Upper lobe of right lung (tissue), 1 donor: Measurements from ENCODE around the gene MBD4. TPM values are rescaled to one million over a fixed set of nuclear protein-coding genes. Genes with fewer than 3 reads are reported as not detected.

ENCODE experiments used
- ATAC-seq: fragments of 200-7000 bp; cut with Tn5 transposase; one replicate; pipeline ENCODE4 v1.9.1; 2020; ENCODE audit warnings: mild to moderate bottlenecking, moderate library complexity
- DNase-seq: peaks from one replicate; pipeline ENCODE4 v3.0.0-alpha.2; 2020
- H3K27ac ChIP-seq: fragments of 200-600 bp; one replicate; pipeline ENCODE4 v1.8.0; 2022
- H3K27me3 ChIP-seq: fragments of 200-600 bp; one replicate; pipeline ENCODE4 v1.8.0; 2022; ENCODE audit warnings: mild to moderate bottlenecking
- H3K36me3 ChIP-seq: fragments of 200-600 bp; one replicate; pipeline ENCODE4 v1.8.0; 2022
- H3K4me1 ChIP-seq: fragments of 200-600 bp; one replicate; pipeline ENCODE4 v1.8.0; 2022
- H3K4me3 ChIP-seq: fragments of 200-600 bp; one replicate; pipeline ENCODE4 v1.8.0; 2022; ENCODE audit warnings: mild to moderate bottlenecking
- H3K9me3 ChIP-seq: fragments of 200-600 bp; one replicate; pipeline ENCODE4 v1.8.0; 2022
- CTCF ChIP-seq: fragments of 200-600 bp; IDR thresholded peaks from one replicate; pipeline ENCODE4 v1.8.0; 2022; ENCODE audit warnings: antibody characterized with exemption
- intact Hi-C: fragments of 100-400 bp; cut with DNase I; formaldehyde crosslinking; loops from one replicate; pipeline ENCODE4 v1.11.0; 2022
- total RNA-seq: library from RNA; stranded (reverse); fragmentation: NEBNext Ultra II Directional; extraction: Animal tissue kit (Norgen Biotek cat#: 25700); gene quantifications from one replicate; pipeline ENCODE4 v1.2.1, GENCODE V29; 2021
- donor health status: DM: no; HTN: yes; CAD: no; lungs with severe emphysema.

The MBD4 gene
- total RNA-seq, 1 donor from 2014 or later = 36.4 TPM

GRCh38 chr3:129421988-129422745, 17.6 kb downstream of the MBD4 start:
- peaks cover under 1% of the 10 kb centered on the region for H3K4me1 ChIP-seq
- no peaks in the 10 kb centered on the region for H3K27me3 ChIP-seq
- ATAC-seq = no peak
- DNase-seq = no peak
- no peak overlapping the region for H3K27ac ChIP-seq
- H3K36me3 ChIP-seq = no peaks in the 10 kb centered on the region
- no peaks in the 10 kb centered on the region for H3K9me3 ChIP-seq
- H3K4me3 ChIP-seq = no peak overlapping the region
- intact Hi-C loops = no loop called here
- TF ChIP-seq CTCF = no peak

- no peaks in the 10 kb centered on the region for H3K27me3 ChIP-seq
- no peak for DNase-seq
- intact Hi-C loops = no loop called here
- peaks cover 4% of the 10 kb centered on the region for H3K4me1 ChIP-seq
- no peak overlapping the region for H3K4me3 ChIP-seq
- H3K27ac ChIP-seq = no peak overlapping the region
- no peak for TF ChIP-seq CTCF
- H3K9me3 ChIP-seq = no peaks in the 10 kb centered on the region
- no peaks in the 10 kb centered on the region for H3K36me3 ChIP-seq
- ATAC-seq = no peak
Observed at GRCh38 chr3:129421236-129421883, 18.4 kb downstream of the MBD4 start.

GRCh38 chr3:129419476-129419875, 20.3 kb downstream of the MBD4 start:
- DNase-seq = no peak
- Histone ChIP-seq H3K9me3 (no peaks in the 10 kb centered on the region), H3K27me3 (no peaks in the 10 kb centered on the region), H3K36me3 (no peaks in the 10 kb centered on the region), H3K4me3 (no peak overlapping the region), H3K27ac (no peak overlapping the region), H3K4me1 (peaks cover 4% of the 10 kb centered on the region)
- intact Hi-C loops = no loop called here
- no peak for ATAC-seq
- TF ChIP-seq CTCF = no peak

- TF ChIP-seq CTCF = no peak
- no peak for DNase-seq
- H3K9me3 ChIP-seq = no peaks in the 10 kb centered on the region
- no peak overlapping the region for H3K27ac ChIP-seq
- intact Hi-C loops = no loop called here
- H3K36me3 ChIP-seq = no peaks in the 10 kb centered on the region
- ATAC-seq = no peak
- H3K4me3 ChIP-seq = no peak overlapping the region
- no peaks in the 10 kb centered on the region for H3K27me3 ChIP-seq
- peaks cover 4% of the 10 kb centered on the region for H3K4me1 ChIP-seq
Observed at GRCh38 chr3:129418041-129418973, 21.4 kb downstream of the MBD4 start.

- intact Hi-C loops = no loop called here
- peaks cover 4% of the 10 kb centered on the region for H3K4me1 ChIP-seq
- peak; percentile 36 for ATAC-seq
- no peaks in the 10 kb centered on the region for H3K27me3 ChIP-seq
- H3K36me3 ChIP-seq = no peaks in the 10 kb centered on the region
- DNase-seq = no peak
- no peak overlapping the region for H3K27ac ChIP-seq
- H3K9me3 ChIP-seq = no peaks in the 10 kb centered on the region
- no peak overlapping the region for H3K4me3 ChIP-seq
- TF ChIP-seq CTCF = no peak
Observed at GRCh38 chr3:129417326-129417725, 22.4 kb downstream of the MBD4 start.
